DND-41 (cell line): Measurements from ENCODE around the gene TSPAN17.
A peak's percentile ranks its signal among the peaks of the same experiment; 100 is the strongest.

Source experiments
- ATAC-seq: fragments of 200-7000 bp; cut with Tn5 transposase; 3 replicates; pipeline ENCODE4 v1.9.1; 2021; ENCODE audit warnings: low read depth; ENCODE audit not compliant: insufficient read depth
- DNase-seq: peaks from one replicate; pipeline ENCODE4 v3.0.0-alpha.2; 2020
- H2AFZ ChIP-seq: 2 replicates; pipeline ENCODE4 v1.6.0; 2012; ENCODE audit warnings: low read depth, low read length
- H3K27ac ChIP-seq: 2 replicates; pipeline ENCODE4 v1.5.1; 2012; ENCODE audit warnings: low read length, inconsistent platforms
- H3K27me3 ChIP-seq: fragments of 200-600 bp; sonication (generic); 2 replicates; pipeline ENCODE4 v1.6.0; 2012; ENCODE audit warnings: low read length, mild to moderate bottlenecking, inconsistent platforms; ENCODE audit not compliant: insufficient read depth, poor library complexity
- H3K36me3 ChIP-seq: 2 replicates; pipeline ENCODE4 v1.5.1; 2012; ENCODE audit warnings: low read length, inconsistent platforms; ENCODE audit not compliant: insufficient read depth
- H3K4me1 ChIP-seq: 2 replicates; pipeline ENCODE4 v1.5.1; 2012; ENCODE audit warnings: mild to moderate bottlenecking, low read length; ENCODE audit not compliant: insufficient read depth
- H3K4me2 ChIP-seq: 2 replicates; pipeline ENCODE4 v1.6.0; 2012; ENCODE audit warnings: mild to moderate bottlenecking, moderate library complexity, low read length, inconsistent platforms; ENCODE audit not compliant: insufficient read depth
- H3K4me3 ChIP-seq, 2 experiments: fragments of 200-600 bp in 1 of 2; shearing (Covaris generic) in 1 of 2; 2 replicates each; pipeline ENCODE4 v1.5.1; 2012 to 2016; ENCODE audit warnings: inconsistent platforms in 2 of 2, low read length in 2 of 2, mild to moderate bottlenecking in 2 of 2, low read depth in 1 of 2, moderate library complexity in 1 of 2
- H3K79me2 ChIP-seq: 2 replicates; pipeline ENCODE4 v1.6.0; 2012; ENCODE audit warnings: low read length, inconsistent platforms; ENCODE audit not compliant: insufficient read depth
- H3K9ac ChIP-seq: 2 replicates; pipeline ENCODE4 v1.6.0; 2012; ENCODE audit warnings: low read depth, mild to moderate bottlenecking, inconsistent platforms, low read length, moderate library complexity
- H3K9me3 ChIP-seq: 2 replicates; pipeline ENCODE4 v1.5.1; 2012; ENCODE audit warnings: low read length, moderate library complexity, mild to moderate bottlenecking, inconsistent platforms; ENCODE audit not compliant: insufficient read depth, severe bottlenecking
- H4K20me1 ChIP-seq: 2 replicates; pipeline ENCODE4 v1.6.0; 2012; ENCODE audit warnings: low read length; ENCODE audit not compliant: insufficient read depth
- CTCF ChIP-seq: IDR thresholded peaks from 2 replicates; pipeline ENCODE4 v1.5.1; 2012; ENCODE audit warnings: borderline replicate concordance, low read length, moderate library complexity, mild to moderate bottlenecking; ENCODE audit not compliant: poor library complexity, severe bottlenecking; ENCODE audit errors: extremely low read depth
- EZH2 ChIP-seq: IDR thresholded peaks from 3 replicates; pipeline ENCODE4 v1.6.1; 2012; ENCODE audit warnings: borderline replicate concordance, low read depth, mild to moderate bottlenecking, moderate library complexity, low read length, inconsistent platforms; ENCODE audit not compliant: severe bottlenecking

Gene TSPAN17

GRCh38 chr5:176611435-176611834 lies 35.8 kb upstream of the TSPAN17 start:
- Histone ChIP-seq H3K9ac (no peak overlapping the region), H3K4me3 (no peak overlapping the region), H3K79me2 (no peaks in the 10 kb centered on the region), H3K36me3 (no peaks in the 10 kb centered on the region), H2AFZ (no peak overlapping the region), H4K20me1 (no peaks in the 10 kb centered on the region; the same call in 1 of the 2 replicates), H3K4me1 (no peaks in the 10 kb centered on the region), H3K9me3 (no peaks in the 10 kb centered on the region), H3K27ac (no peak overlapping the region), H3K4me2 (no peak overlapping the region), H3K27me3 (peaks cover 4% of the 10 kb centered on the region)
- no peak for TF ChIP-seq EZH2
- TF ChIP-seq CTCF: no peak
- ATAC-seq (no peak), DNase-seq (peak; percentile 69)

GRCh38 chr5:176612008-176612407 lies 35.3 kb upstream of the TSPAN17 start:
- H3K27ac ChIP-seq: no peak overlapping the region
- no peaks in the 10 kb centered on the region for H3K4me1 ChIP-seq
- H3K4me3 ChIP-seq: no peak overlapping the region
- H3K27me3 ChIP-seq: peaks cover 4% of the 10 kb centered on the region
- no peaks in the 10 kb centered on the region; the same call in 1 of the 2 replicates for H4K20me1 ChIP-seq
- ATAC-seq (no peak), DNase-seq (no peak)
- H3K36me3 ChIP-seq: no peaks in the 10 kb centered on the region
- no peak overlapping the region for H3K4me2 ChIP-seq
- no peak overlapping the region for H2AFZ ChIP-seq
- no peaks in the 10 kb centered on the region for H3K9me3 ChIP-seq
- TF ChIP-seq EZH2 (no peak), CTCF (no peak)
- H3K9ac ChIP-seq: no peak overlapping the region
- no peaks in the 10 kb centered on the region for H3K79me2 ChIP-seq

- H3K4me2 ChIP-seq: no peak overlapping the region
- no peaks in the 10 kb centered on the region for H3K79me2 ChIP-seq
- peaks cover 4% of the 10 kb centered on the region for H3K27me3 ChIP-seq
- no peak overlapping the region for H3K27ac ChIP-seq
- DNase-seq (no peak), ATAC-seq (no peak)
- no peak overlapping the region for H2AFZ ChIP-seq
- H3K4me1 ChIP-seq: no peaks in the 10 kb centered on the region
- H3K9me3 ChIP-seq: no peaks in the 10 kb centered on the region
- no peak overlapping the region for H3K4me3 ChIP-seq
- no peaks in the 10 kb centered on the region for H3K36me3 ChIP-seq
- TF ChIP-seq CTCF: no peak
- no peak for TF ChIP-seq EZH2
- H4K20me1 ChIP-seq: no peaks in the 10 kb centered on the region; the same call in 1 of the 2 replicates
- no peak overlapping the region for H3K9ac ChIP-seq
Observed at GRCh38 chr5:176612855-176613254, 34.4 kb upstream of the TSPAN17 start.
